GM21786 (cell line): ENCODE measurements around the gene CFAP97.
"Not testable (repeated sequence)": the region's sequence is repeated elsewhere in the genome, so short reads cannot be mapped to it uniquely, and the experiment has no call there.

ENCODE experiments used
- ATAC-seq: cut with Tn5 transposase; IDR thresholded peaks from one replicate; pipeline ENCODE4 v1.9.1; 2021; ENCODE audit not compliant: unreplicated experiment

CFAP97 gene

DNA sequence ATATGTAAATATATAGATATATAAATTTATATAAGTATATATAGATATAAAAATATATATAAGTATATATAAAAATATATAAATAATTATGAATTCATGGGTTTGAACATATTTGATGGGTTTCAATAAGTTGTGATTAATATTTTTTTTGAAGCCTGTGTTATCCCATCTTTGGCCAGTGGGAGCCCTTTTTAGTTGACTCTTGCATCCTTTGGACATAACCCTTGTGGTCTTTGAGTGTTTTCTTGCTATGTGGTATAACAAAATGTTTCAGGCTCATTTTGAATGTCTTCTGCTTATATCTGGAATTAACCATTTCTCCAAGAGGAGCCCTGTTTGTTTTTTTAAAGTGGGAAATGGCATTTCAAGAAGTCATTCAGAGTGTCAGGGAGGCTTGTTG is 20.8 kb upstream of the CFAP97 start:
- ATAC-seq = no peak

DNA sequence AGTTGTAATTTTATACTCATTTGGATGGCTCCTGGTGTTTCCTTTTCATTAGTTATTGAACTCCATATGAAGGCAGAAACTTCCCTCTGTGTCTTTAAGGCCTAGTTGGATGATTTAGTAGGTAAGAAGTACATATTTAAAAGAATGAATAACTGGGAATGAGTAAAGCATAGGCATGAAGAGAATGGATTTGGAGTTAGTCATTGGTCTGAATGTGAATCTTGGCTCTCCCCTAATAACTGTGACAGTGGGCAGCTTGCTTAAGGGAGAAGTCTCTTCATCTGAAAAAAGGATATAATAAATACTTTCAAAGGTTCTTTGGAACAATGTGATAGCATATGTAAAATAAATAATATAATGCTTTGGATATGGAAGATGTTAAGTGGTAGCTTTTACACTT is 18.8 kb upstream of the CFAP97 start:
- ATAC-seq = no peak

DNA sequence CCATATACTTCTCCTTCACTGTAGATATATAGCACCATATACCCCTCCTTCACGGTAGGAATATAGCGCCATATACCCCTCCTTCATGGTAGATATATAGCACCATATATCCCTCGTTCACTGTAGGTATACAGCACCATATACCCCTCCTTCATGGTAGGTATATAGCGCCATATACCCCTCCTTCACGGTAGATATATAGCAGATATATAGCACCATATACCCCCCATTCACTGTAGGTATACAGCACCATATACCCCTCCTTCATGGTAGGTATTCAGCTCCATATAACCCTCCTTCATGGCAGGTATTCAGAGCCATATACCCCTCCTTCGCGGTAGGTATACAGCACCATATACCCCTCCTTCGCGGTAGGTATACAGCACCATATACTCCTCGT is 18.1 kb upstream of the CFAP97 start:
- no peak for ATAC-seq

DNA sequence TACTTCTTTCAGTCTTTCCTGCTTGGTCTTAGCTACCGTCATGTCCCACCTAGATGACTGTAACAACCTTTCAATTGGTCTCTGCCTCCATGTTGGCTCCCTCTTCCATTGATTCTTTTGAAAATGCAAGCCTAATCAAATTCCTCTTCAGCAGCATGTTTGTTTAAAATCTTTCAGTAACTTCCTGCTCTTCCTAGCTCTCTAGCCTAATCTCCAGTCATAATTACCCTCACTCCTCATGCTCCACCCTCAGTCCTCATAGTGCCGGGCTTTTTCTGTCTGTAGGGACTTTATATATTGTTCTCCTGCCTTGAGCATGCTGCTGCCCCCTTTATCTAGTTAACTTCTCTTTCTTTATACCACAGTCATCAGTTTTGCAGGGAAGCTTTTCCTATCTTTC is 17.7 kb upstream of the CFAP97 start:
- ATAC-seq = no peak

DNA sequence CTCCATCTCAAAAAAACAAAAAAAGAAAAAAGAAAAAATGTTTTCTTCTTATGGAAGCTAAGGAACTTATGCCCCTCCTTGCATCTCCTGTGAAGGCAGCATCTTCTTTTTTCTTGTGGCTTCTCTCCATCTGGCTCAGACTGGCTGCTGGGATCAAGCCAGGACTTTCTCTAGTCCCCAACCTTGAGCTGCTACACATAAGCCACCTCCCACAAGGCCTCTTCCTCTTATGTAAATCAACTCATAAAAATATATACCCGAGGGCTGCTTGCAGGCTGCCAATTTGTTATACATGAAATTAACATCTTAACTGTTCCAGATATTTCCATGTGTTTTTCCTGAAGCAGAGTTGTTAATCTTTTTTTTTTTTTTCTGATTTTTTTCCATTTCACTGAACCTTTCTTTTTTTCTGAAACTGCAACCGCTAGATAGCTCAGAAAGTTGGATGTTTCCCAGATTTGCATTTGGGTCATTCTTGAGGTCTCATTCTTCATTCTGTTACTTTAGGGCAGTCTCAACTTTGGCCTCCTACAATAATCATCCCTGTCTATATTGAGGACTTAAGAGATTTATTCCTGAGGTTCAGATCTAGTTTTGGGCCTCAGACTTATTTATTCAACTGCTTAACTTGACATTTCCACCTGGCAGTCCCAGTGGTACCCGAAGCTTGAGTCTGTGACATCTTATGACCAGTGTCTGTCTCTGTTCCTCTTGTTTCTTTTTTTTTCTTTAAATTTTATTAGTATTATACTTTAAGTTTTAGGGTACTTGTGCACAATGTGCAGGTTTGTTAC is 15.9 kb upstream of the CFAP97 start:
- peak; percentile 78 for ATAC-seq

DNA sequence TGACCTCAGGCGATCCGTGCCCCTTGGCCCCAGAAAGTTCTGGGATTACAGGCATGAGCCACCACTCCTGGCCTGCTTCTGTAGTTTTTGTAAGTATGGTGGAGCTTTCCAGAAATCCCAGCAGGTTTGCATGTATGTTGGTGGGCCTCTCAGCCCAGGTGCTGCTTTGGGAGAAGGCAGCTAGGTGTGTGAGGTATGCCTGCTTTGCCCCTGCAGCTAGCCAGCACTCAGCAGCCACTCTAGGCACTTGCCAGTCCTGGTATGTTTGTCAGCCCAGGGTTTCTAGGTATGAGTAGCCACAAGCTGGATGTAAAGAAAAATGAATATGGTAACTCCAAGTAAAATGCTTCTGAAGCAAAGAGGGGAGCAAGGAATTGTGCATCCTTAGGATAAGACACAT is 14.5 kb upstream of the CFAP97 start:
- ATAC-seq = no peak

DNA sequence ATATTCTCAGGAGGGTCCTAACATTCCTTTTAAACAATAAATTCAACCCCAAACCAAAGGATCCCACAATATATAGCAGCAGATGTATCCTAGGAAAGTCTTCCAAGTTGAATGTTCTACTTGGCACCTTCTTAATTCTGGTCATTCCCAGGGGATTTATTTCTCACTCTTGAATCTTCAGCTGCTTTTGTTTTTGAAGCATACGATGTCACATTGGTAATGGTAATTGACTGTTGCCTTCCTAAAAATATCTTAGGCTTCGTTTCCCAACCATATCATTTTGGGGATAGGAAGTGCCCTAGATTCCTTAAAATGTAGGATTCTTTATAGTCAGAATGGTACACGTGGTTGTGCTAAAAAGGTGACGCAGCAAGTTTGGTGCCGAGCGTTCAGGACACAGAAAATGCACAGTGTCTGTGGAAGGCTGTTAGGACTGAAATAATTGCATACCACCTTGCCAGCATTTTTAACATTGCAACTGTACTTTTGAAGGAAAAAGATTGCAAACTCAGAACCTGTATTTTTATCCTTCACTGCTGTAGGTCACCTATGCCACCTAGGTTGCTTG is 13.7 kb upstream of the CFAP97 start:
- ATAC-seq = no peak

DNA sequence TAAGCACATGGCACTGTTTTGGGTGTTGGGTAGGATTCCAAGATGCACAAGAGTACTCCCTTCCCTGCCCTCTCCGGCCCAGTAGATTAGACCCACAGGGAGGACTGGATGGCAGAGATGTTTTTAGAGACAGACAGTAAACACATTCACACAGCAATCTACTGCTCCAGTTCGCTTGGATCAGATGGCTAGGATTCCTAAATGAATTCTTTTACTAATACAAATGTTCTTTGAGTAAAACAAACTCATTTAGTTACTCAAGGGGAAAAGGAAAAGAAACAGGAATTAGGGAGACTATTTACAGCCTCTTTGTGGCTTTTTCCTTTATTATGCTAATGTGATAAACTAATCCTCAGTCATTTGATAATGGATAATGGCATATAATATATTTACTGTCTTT is 11.5 kb upstream of the CFAP97 start:
- no peak for ATAC-seq

DNA sequence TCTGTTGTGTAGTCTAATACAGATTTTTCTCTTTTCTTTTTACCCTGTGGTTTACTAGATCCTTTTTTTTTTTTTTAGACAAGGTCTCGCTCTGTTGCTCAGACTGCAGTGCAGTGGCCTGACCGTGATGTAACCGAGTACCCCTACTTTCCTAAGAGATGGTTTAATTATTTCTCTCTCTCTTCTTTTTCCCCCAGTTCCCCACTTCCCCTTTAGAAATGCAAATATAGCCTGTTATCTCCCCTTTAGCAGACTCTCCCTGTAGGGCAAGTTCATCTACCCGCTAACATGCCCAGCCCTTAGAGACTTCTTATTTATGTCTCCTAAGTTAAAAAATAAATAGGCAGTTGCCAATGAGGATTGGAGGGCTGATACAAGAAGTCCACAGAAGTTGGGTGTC is 10.1 kb upstream of the CFAP97 start:
- peak; percentile 59 for ATAC-seq

DNA sequence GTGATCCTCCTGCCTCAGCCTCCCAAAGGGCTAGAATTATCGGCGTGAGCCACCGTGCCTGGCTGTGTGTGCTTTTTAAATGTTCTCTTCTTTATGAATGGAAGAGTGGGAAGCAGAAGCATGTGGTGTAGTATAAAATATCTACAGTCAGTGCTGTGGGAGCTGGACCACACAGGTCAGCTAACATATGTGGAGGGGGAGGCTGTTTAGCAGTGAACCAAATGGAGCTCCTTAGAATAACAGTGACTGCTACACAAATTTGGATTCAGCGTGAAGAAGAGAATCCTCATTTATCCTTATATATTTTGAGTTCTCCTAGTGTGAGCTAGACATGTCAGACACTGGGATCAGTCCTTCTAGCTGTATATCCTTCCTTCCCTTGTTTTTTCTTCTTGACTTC is 8.8 kb upstream of the CFAP97 start:
- ATAC-seq = no peak

DNA sequence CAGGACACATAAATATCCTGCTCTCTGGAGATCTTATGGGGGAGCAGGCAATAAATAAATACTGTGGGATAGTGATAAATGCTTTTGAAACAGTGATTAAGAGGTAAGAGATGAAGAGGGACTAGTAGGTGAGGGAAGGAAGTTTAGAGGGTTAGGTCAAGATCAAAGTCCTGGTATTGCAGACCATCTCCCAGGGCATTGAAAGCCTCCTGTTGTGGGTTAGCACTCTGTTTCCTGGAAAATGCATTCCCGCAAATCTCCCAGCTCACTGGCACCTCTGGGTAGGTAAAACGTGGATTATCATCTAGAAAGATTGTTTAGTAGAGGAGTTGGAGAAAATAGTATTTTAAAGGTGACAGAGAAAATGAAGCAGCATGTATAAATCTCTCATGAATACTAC is 7.8 kb upstream of the CFAP97 start:
- no peak for ATAC-seq

DNA sequence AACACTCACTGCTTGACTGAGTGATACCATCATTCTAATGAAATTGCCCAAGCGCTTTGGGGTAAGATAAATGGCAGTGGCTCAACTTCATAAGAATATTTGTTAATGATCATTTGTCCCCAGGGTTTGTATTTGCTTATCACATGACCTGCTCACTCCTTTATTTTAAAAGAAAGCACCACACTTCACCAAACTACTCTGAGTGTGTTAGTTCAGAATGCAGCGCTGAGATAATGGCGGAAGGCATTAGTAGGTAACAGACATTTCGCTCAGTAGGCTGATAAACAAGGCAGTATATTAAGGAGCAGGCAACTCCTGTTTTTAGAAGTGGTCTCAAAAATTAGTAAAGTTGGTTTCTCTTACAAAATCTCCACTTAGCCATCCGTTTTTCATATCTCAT is 7.2 kb upstream of the CFAP97 start:
- ATAC-seq = no peak

DNA sequence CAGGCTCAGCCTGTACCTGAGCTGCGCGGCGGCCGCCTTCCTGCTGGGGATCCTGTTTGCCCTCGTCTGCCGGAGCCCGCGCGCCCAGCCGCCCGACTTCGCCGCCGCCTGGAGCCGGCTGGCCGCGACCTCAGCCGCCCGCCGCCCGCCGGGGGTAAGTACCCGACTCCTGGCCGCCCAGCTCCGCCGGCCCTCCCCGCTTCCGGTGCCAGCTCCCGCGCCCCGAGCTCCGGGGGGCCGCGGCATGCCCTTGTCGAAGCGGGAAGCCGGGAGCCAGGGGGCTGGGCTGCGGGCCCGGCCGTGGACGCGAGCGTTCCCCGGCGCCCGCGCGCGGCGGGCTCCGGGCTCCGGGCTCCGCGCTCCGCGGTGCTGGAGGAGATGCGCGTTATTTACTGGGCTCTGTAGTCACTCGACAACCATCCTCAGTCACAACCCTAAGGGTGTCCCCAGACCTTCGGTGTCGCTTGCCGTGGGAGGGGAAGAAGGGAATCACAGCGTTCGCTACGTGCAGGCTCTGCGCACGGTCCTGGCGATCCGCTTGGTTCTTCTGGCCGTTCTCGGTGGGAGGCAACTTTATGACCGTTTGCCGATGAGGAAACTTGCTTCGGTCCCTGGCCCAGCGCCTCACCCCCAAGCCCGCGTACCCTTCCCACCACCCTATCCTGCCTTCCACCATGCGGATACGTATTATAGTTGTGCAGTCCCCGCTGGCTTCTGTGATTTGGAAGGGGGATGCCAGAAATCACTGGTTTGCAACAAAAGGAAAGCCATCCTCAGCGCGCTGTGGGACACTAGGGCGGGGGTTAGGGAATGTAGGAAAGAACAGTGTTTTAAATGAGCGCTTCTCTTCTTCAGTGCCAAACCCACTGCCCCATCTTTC is 6.5 kb upstream of the CFAP97 start:
- peak; percentile 3 for ATAC-seq

DNA sequence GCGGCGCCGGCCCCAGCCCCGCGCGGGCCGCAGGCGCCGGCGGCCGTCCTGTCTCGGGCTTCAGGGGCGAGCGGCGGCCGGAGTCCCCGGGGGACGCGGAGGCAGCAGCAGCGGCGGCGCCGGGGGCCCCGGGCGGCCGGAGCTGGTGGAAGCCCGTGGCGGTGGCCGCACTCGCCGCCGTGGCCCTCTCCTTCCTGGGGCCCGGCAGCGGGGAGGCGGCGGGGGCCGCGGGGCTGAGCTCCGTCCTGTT is 6.0 kb upstream of the CFAP97 start:
- peak; percentile 1 for ATAC-seq

DNA sequence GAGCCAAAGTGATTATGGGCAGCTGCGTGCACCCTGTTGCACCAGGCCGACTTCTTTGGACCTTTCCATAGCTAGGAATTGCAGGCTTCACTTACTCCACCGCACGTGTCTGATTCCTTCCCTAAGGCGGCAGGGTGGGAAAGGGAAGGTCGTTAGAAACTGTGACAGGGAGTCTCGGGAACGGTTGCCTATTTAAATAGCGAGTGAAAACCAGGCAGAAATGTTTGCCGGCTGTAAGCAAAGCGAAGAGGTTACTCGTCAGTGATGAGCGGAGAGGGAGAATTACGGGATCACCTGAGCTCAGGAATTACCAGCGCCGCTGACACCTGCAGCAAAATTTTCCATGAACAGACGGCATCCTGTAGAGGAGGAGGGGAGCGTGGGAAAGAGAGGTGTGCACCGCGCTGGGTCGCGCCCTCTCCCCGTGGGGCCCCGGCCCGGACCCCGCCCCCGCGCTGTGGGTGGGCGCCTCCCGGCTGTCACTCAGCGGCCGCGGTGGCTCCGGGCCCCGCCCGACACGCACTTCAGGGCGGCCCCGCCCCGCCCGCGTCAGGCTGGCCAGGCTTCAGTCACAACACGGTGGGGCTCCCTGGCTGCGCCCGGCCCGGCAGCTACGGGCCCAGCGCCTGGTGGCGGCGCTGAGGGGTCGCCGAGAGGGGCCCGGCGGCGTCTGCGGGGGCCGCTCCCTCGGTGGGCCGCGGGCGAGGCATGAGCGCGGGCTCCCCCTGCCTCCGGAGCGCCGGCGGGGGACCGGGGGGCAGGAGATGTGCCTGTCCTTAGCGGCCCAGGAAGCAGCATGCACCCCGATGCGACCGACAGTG is 5.4 kb upstream of the CFAP97 start, which contains the start of gene SNX25:
Gene SNX25, plus strand, starts transcription at position 568 of the 821 bp plus-strand sequence. Its CDS starts 229 bp downstream, at position 797.
- peak; percentile 63 for ATAC-seq

DNA sequence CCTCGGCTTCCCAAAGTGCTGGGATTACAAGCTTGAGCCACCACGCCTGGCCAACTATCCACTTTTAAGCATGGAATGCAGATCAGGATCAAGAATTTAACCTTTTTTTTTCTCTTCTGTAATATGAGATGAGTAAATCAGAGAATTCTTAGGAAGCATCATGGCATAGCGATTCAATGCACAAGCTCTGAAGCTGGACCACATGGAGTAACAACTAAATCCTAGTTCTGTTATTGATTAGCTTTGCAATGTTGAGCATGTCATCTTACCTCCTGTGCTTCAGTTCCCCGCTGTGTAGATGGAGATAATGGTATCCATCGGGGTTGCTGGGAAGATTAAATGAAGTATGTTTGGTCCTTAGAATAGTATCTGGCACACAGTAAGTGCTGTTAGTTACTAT is 3.7 kb upstream of the CFAP97 start:
- no peak for ATAC-seq

DNA sequence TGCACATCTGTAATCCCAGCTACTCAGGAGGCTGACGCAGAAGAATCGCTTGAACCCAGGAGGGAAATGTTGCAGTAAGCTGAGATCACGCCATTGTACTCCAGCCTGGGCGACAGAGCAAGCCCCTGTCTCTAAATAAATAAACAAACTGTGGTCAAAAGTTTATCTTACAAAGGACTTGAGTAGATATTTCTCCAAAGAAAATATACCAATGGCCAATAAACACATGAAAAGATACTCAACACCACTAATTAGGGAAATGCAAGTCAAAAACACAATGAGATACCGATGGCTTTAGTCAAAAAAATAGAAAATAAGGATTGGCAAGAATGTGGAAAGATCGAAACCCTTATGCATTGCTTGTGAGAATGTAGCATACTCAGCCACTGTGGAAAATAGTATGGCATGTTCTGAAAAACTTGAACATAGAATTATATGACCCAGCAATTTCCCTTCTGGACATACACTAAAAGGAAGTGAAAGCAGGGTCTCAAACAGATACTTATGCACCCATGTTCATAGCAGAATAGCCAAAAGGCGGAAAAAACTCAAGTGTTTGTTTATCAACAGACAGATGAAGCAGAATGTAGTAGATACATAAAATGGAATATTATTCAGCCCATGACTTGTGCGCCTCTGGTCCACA is 2.0 kb upstream of the CFAP97 start:
- no peak for ATAC-seq

DNA sequence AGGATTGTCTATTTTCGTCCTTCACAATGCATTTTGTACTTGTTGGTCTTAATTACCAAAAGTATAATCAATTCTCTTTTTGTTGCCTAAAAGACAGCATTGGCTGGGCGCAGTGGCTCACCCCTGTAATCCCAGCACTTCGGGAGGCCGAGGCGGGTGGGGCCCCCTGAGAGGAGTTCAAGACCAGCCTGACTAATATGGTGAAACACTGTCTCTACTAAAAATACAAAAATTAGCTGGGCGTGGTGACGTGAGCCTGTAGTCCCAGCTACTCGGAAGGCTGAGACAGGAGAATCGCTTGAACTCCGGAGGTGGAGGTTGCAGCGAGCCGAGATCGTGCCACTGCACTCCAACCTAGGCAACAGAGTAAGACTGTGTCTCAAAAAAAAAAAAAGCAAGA is 1.3 kb upstream of the CFAP97 start:
- ATAC-seq = not testable (repeated sequence)

DNA sequence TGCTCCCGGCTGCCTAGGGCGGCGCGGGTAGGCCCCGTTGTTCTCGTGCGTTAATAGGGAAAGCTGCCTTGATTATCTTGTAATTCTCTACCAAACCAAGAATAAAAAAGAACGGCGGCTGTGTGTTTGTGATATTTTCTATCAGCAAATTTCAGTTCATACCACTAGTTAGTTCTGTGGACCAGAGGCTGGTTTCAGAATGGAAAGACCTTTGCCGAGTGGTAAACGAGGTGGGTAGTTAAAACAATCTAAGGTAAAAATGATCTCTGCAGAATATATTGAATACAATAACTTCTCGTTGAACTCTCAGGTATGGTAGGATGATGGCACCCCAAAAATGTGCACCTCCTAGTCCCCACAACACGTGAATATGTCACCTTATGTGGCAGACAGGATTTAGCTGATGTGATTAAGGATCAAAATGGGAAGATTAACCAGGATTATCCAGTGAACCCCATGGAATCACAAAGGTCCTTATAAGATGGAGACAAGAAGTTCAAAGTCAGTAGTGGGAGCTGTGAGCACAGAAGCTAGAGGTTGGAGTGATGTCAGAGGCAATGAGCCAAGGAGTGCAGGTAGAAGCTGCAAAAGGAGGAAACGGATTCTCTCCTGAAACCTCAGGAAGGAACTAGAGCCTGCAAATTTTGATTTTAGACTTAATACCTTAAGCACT is 574 bp upstream of the CFAP97 start:
- ATAC-seq = no peak

DNA sequence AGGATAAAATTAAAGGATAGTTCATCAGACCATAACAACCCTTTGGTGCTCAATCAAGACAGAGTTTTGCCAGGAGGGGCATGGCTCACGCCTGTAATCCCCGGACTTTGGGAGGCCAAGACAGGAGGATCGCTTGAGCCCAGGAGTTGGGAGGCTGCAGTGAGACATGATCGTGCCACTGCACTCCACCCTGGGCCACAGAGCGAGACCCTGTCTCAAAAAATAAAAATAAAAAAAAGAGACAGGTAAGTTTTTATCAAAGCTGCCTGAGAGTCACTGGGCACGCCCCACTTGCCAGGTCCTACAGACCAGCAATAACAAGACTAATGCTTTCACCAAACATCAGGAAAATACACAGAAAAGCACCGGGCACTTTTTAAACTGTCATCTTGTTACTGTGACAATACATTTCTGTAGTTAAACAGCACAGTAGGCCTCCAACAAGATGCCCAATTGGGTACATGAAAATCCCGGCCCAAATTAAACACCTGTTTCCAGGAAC is 765 bp downstream of the CFAP97 start:
- peak; percentile 0 for ATAC-seq
